MM.1S (cell line): Measurements from ENCODE around the gene TRIM25.

Source experiments
- EZH2 ChIP-seq: fragments of 300-600 bp; sonication (generic); optimal IDR thresholded peaks from 2 replicates; pipeline ENCODE3; 2017; ENCODE audit warnings: low read depth, mild to moderate bottlenecking, antibody characterized with exemption, low read length, mixed read lengths
- EZH2phosphoT487 ChIP-seq: fragments of 300-600 bp; sonication (generic); IDR thresholded peaks from 2 replicates; pipeline ENCODE4 v1.6.1; 2018; ENCODE audit warnings: antibody characterized with exemption, low read length

DNA sequence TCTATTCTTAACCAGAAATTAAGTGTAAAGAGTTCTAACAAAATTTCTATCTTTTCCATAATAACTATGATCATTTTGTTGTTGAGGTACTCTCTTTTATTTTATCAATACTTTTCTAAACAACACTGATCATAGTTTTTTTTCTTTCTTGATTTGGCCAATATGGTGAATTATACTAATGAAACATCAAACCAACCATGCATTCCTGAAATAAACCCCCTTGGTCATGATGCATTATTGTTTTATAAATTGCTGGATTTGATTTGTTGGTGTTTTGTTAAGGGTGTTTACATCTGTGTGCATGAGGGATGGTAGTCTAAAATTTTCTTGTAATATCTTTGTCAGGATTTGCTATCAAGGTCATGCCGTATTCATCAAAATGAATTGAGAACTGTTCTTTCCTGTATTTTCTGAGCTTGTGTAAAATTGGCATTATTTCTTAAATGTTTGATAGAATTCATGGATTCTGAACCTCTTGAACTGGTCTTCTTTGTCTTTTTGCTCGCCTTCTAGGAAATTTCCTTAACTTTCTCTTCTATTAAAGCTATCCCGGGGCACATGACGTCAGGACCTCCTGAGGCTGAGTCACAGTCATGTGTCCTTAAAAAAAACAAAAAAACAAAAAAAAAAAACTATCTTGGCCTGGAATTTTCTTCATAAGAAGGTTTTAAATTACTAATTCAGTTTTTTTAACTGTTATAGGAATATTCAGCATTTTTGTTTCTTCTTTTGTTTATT lies 3.9 kb upstream of the TRIM25 start:
- TF ChIP-seq EZH2phosphoT487 = no peak
- TF ChIP-seq EZH2 = no peak
